Esophagus squamous epithelium (tissue), 4 donors: ENCODE measurements around the gene TEF.

Experiments used
- CTCF ChIP-seq, 6 experiments: fragments of 450-650 bp in 4 of 6; fragments of 200-600 bp in 2 of 6; sonication (generic) in 2 of 6; IDR thresholded peaks; one replicate each; pipeline ENCODE4 v1.5.1; 2016 to 2019; ENCODE audit warnings: antibody characterized with exemption in 6 of 6, mild to moderate bottlenecking in 4 of 6, moderate library complexity in 4 of 6
- POLR2A ChIP-seq, 4 donors: fragments of 450-650 bp; IDR thresholded peaks; one replicate each; pipeline ENCODE4 v1.6.1; 2017; ENCODE audit warnings: antibody characterized with exemption in 4 of 4, mild to moderate bottlenecking in 4 of 4, moderate library complexity in 3 of 4

GRCh38 chr22:41384128-41384527, 2.4 kb downstream of the TEF start:
- TF ChIP-seq CTCF (IDR thresholded peaks at IDR 0.05) (no peak), POLR2A (IDR thresholded peaks at IDR 0.05) (no peak)
